ENCODE data around the gene ROBO4. TPM values are rescaled to one million over a fixed set of nuclear protein-coding genes. Genes with fewer than 3 reads are reported as not detected.

Gene ROBO4
- total RNA-seq, 1 donor from 2014 or later, result not detected

GRCh38 chr11:124900464-124900863, 2.8 kb upstream of the ROBO4 start:
- no peak overlapping the region for H3K27ac Mint-ChIP-seq
- peaks cover 59% of the 10 kb centered on the region for H3K27me3 Mint-ChIP-seq
- H3K36me3 Mint-ChIP-seq, result no peaks in the 10 kb centered on the region
- TF ChIP-seq, protein P1, sequence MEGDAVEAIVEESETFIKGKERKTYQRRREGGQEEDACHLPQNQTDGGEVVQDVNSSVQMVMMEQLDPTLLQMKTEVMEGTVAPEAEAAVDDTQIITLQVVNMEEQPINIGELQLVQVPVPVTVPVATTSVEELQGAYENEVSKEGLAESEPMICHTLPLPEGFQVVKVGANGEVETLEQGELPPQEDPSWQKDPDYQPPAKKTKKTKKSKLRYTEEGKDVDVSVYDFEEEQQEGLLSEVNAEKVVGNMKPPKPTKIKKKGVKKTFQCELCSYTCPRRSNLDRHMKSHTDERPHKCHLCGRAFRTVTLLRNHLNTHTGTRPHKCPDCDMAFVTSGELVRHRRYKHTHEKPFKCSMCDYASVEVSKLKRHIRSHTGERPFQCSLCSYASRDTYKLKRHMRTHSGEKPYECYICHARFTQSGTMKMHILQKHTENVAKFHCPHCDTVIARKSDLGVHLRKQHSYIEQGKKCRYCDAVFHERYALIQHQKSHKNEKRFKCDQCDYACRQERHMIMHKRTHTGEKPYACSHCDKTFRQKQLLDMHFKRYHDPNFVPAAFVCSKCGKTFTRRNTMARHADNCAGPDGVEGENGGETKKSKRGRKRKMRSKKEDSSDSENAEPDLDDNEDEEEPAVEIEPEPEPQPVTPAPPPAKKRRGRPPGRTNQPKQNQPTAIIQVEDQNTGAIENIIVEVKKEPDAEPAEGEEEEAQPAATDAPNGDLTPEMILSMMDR (conservative IDR thresholded peaks at IDR 0.05), result no peak
- peaks cover 13% of the 10 kb centered on the region for H3K4me1 Mint-ChIP-seq (ENCODE audit: unreplicated experiment)
- no peak overlapping the region for H3K4me3 Mint-ChIP-seq
- peak; percentile 44 for DNase-seq (ENCODE audit: extremely low spot score, unreplicated experiment)
- H3K9me3 Mint-ChIP-seq, result no peaks in the 10 kb centered on the region

DNA sequence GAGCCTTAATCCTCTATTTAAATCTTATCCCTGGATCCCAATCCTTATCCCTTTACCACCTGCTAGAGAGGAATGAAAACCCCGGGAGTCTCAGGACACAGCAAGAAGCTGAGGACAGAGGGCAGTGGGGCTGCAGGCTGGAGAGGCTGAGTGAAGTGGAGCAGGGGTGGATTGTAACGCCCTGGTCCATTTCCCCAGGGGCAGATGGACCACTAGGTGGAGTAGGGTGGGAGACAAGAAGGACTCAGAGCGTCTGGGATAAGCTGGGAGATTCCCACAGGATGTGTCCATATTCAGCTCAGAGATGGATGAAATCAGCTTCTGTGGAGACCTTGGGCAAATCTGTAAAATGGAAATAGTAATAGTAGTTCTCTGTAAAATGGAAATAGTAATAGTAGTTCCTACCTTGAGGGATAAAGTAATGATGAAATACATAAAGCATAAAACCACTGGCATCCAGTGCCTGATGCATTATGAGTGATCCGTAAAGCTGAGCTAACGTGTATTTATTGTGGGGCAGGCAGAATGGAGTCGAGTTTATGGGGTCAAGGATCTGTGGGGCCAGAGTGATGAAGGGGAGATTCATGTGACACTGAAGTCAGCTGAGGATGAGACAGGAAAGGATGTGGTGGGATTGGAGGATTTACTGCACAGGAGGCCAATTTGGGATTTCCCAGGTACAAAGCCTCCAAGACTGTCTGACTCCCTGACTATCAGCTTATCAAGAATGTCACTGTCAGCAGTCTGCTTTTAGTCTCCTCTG, 1.9 kb upstream of the ROBO4 start:
- Mint-ChIP-seq H3K9me3 (no peaks in the 10 kb centered on the region), H3K4me3 (no peak overlapping the region), H3K4me1 (ENCODE audit: unreplicated experiment) (peaks cover 13% of the 10 kb centered on the region), H3K27ac (no peak overlapping the region), H3K27me3 (peaks cover 58% of the 10 kb centered on the region), H3K36me3 (no peaks in the 10 kb centered on the region)
- peak; percentile 53 for DNase-seq (ENCODE audit: extremely low spot score, unreplicated experiment)
- TF ChIP-seq, protein P1 (conservative IDR thresholded peaks at IDR 0.05), result no peak

DNA sequence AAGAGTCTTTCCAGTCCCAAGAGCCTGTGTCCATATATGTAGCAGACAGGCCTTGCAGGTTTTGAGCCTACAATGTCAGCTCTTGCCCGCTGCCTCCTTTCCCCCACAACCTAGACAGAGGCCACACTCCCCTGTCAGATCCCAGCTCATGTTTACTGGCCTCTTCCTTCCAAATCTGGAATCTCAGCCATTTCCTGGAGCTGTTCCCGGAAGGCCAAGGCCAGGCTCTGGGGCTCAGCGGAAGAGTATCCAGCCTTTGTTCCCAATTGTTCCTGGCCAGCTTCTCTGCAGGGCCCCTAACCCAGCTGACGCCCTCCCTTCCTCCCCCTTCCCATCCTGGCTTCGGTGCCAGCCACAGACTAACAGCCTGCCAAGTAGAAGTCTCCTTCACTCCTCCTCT, 1.0 kb upstream of the ROBO4 start:
- H3K27me3 Mint-ChIP-seq, result peaks cover 53% of the 10 kb centered on the region
- no peaks in the 10 kb centered on the region for H3K9me3 Mint-ChIP-seq
- peak; percentile 50 for DNase-seq (ENCODE audit: extremely low spot score, unreplicated experiment)
- H3K27ac Mint-ChIP-seq, result peak overlapping the region; percentile 44
- peaks cover 13% of the 10 kb centered on the region for H3K4me1 Mint-ChIP-seq (ENCODE audit: unreplicated experiment)
- H3K36me3 Mint-ChIP-seq, result no peaks in the 10 kb centered on the region
- TF ChIP-seq, protein P1 (conservative IDR thresholded peaks at IDR 0.05), result no peak
- H3K4me3 Mint-ChIP-seq, result no peak overlapping the region

DNA sequence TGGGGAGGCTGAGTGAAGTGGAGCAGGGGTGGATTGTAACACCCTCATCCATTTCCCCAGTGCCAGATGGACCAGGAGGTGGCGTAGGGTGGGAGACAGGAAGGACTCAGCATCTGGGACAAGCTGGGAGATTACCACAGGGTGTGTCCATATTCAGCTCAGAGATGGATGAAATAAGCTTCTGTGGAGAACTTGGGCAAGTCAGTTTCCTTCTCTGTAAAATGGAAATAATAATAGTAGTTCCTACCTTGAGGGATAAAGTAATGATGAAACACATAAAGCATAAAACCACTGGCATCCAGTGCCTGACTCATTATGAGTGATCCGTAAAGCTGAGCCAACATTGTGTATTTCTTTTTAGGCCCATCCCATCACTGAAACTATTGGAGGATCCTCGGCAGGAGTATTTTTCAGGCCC, 607 bp upstream of the ROBO4 start:
- TF ChIP-seq, protein P1 (conservative IDR thresholded peaks at IDR 0.05), result no peak
- no peaks in the 10 kb centered on the region for H3K36me3 Mint-ChIP-seq

DNA sequence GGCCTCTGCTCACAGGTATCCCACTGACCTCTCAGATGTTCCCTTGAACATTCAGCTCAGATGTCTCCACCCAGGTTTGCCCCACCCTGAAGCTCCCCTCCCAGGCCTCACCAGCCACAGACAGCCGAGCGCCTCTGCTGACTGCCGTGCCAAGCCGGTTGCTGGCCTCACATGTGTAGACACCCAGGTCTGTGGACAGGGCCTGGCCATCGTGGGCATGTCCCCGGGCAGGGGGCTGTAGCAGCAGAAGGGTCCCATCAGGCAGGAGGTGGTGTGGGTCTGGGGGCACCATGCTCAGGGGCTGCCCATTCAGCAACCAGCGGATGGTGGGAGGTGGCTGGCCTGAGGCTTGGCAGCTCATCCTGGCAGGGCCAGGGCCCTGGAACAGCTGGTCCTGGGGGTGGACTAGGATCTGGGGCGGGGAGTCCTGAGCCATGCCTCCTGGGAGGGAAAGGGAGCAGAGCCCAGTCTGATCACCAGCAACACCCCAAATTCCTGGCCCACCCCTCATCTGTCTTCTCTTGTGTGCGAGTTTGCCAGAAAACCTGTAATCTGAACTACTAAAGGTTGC, 759 bp downstream of the ROBO4 start:
- H3K27me3 Mint-ChIP-seq, result peaks cover 50% of the 10 kb centered on the region
- H3K9me3 Mint-ChIP-seq, result no peaks in the 10 kb centered on the region
- H3K4me3 Mint-ChIP-seq, result no peak overlapping the region

More for the DNA sequence above, 607 bp upstream of the ROBO4 start:
- Mint-ChIP-seq H3K4me1 (ENCODE audit: unreplicated experiment) (peaks cover 13% of the 10 kb centered on the region), H3K4me3 (no peak overlapping the region), H3K27me3 (peaks cover 53% of the 10 kb centered on the region), H3K27ac (no peak overlapping the region), H3K9me3 (no peaks in the 10 kb centered on the region)
- peak; percentile 29 for DNase-seq (ENCODE audit: extremely low spot score, unreplicated experiment)

More for the DNA sequence above, 759 bp downstream of the ROBO4 start:
- H3K36me3 Mint-ChIP-seq, result no peaks in the 10 kb centered on the region
- DNase-seq (ENCODE audit: extremely low spot score, unreplicated experiment), result peak; percentile 67
- TF ChIP-seq, protein P1 (conservative IDR thresholded peaks at IDR 0.05), result no peak
- H3K4me1 Mint-ChIP-seq (ENCODE audit: unreplicated experiment), result peaks cover 13% of the 10 kb centered on the region
- no peak overlapping the region for H3K27ac Mint-ChIP-seq

Data from type B pancreatic cell (in vitro differentiated cells).